Lung (tissue), 12 donors: ENCODE measurements around the gene PCID2. TPM values are rescaled to one million over a fixed set of nuclear protein-coding genes. Genes with fewer than 3 reads are reported as not detected.

Experiments
- ATAC-seq: fragments of 200-7000 bp; cut with Tn5 transposase; one replicate; pipeline ENCODE4 v1.9.1; 2020; ENCODE audit warnings: moderate number of reproducible peaks; ENCODE audit not compliant: insufficient read depth, low FRiP score
- DNase-seq, 3 donors: peaks; one replicate each; pipeline ENCODE4 v3.0.0-alpha.2; 2013 to 2017
- H3K27ac ChIP-seq, 2 donors: one replicate each; pipeline ENCODE4 v1.5.1; 2013; ENCODE audit warnings: mild to moderate bottlenecking in 2 of 2, moderate library complexity in 2 of 2, control low read depth in 1 of 2, inconsistent platforms in 1 of 2, low read depth in 1 of 2, low read length in 1 of 2
- H3K27me3 ChIP-seq, 3 donors: one replicate each; pipeline ENCODE4 v1.5.1; 2013; ENCODE audit warnings: low read length in 2 of 3; ENCODE audit not compliant: control insufficient read depth in 3 of 3, insufficient read depth in 3 of 3
- H3K36me3 ChIP-seq, 4 donors: one replicate each; pipeline ENCODE4 v1.5.1; 2013; ENCODE audit warnings: low read length in 4 of 4, mild to moderate bottlenecking in 1 of 4, moderate library complexity in 1 of 4; ENCODE audit not compliant: control insufficient read depth in 4 of 4, insufficient read depth in 4 of 4
- H3K4me1 ChIP-seq, 5 donors: one replicate each; pipeline ENCODE4 v1.5.1; 2013; ENCODE audit warnings: low read length in 5 of 5, mild to moderate bottlenecking in 2 of 5, moderate library complexity in 1 of 5; ENCODE audit not compliant: control insufficient read depth in 5 of 5, insufficient read depth in 5 of 5
- H3K4me3 ChIP-seq: one replicate; pipeline ENCODE4 v1.5.1; 2013; ENCODE audit warnings: mild to moderate bottlenecking, control low read depth, moderate library complexity
- H3K9ac ChIP-seq, 2 donors: one replicate each; pipeline ENCODE4 v1.5.1; 2013; ENCODE audit warnings: low read length in 2 of 2, control low read depth in 1 of 2; ENCODE audit not compliant: insufficient read depth in 1 of 2
- H3K9me3 ChIP-seq, 4 donors: one replicate each; pipeline ENCODE4 v1.5.1; 2013; ENCODE audit warnings: low read length in 3 of 4, mild to moderate bottlenecking in 1 of 4, moderate library complexity in 1 of 4; ENCODE audit not compliant: control insufficient read depth in 4 of 4, insufficient read depth in 3 of 4
- WGBS, 2 donors: extraction: QIAGEN DNeasy Blood & Tissue Kit; methylation state at CpG; one replicate each; pipeline ENCODE4 v1.1.7; 2013; 5-methylcytosine and 5-hydroxymethylcytosine counted together
- polyA plus RNA-seq, 2 donors: library from polyadenylated mRNA; stranded (reverse); fragments of 200-250 nt; gene quantifications; one replicate each; pipeline ENCODE4 v1.2.1, GENCODE V29; 2013
- total RNA-seq, 2 donors: library from RNA; depleted of rRNA in 1 of 2; stranded (reverse); fragments of >200 nt in 1 of 2; gene quantifications; one replicate each; pipeline ENCODE4 v1.2.1, GENCODE V29; 2014 to 2021
- TF ChIP-seq, protein P1 (sequence below): IDR thresholded peaks from 2 replicates; pipeline ENCODE4 v1.5.1; 2012; ENCODE audit warnings: mild to moderate bottlenecking; ENCODE audit errors: control extremely low read depth, extremely low read depth
- donor health status: control.
- donor health status: control.
- donor health status: Bipolar disorder and iron deficiency.
- donor health status: healthy.
- donor health status: DM: yes; HTN: yes; CAD: no.

The PCID2 gene
- total and polyA plus RNA-seq, 4 donors, result 31.5 to 86.2 (median 37.3) TPM

DNA sequence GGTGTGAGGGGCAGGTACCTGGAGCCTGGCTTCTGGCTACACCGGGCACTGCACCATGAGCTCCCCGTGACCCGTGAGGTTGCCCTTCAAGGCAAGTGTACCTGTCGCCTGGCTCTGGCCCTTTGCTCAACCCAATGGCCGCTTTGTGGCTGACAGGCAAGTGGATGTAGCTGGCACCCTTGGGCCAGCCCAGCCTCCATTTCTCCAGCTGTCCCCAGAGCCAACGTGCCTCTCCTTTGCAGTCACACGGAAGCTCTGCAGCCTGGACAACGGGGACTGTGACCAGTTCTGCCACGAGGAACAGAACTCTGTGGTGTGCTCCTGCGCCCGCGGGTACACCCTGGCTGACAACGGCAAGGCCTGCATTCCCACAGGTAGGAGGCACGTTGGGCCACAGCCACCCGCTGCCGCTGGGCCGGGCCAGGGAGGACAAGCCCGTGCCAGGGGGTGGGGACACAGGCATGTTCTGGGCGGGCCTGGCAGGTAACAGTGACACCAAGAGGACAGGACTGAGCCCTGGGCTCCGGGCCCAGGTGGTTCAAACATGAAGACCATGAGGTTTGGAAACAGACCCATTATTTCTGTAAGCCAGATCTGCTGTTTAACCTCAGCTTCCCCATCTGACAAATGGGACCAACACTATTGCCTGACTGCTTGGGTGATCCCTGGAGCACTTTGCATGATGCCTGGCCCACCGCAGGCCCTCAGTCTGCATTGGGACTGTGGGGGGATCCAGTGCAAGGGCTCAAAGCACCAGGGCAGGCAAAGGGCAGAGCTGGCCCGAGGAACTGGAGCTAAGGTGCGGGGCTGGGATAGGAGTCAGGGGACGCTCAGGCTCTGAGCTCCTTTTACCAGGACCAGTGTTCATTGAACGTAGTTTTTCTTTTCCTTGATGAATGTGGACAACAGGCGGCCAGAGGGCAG lies 67.5 kb downstream of the PCID2 start:
- ATAC-seq, result no peak
- Histone ChIP-seq H3K4me3 (no peak overlapping the region), H3K36me3 (peaks cover 0 to 2% (median 0%) of the 10 kb centered on the region in 4 donors), H3K4me1 (peaks cover 0 to 2% (median 0%) of the 10 kb centered on the region in 5 donors), H3K27ac (no peak overlapping the region), H3K9ac (no peak overlapping the region), H3K9me3 (no peaks in the 10 kb centered on the region), H3K27me3 (no peaks in the 10 kb centered on the region)
- TF ChIP-seq, protein P1, sequence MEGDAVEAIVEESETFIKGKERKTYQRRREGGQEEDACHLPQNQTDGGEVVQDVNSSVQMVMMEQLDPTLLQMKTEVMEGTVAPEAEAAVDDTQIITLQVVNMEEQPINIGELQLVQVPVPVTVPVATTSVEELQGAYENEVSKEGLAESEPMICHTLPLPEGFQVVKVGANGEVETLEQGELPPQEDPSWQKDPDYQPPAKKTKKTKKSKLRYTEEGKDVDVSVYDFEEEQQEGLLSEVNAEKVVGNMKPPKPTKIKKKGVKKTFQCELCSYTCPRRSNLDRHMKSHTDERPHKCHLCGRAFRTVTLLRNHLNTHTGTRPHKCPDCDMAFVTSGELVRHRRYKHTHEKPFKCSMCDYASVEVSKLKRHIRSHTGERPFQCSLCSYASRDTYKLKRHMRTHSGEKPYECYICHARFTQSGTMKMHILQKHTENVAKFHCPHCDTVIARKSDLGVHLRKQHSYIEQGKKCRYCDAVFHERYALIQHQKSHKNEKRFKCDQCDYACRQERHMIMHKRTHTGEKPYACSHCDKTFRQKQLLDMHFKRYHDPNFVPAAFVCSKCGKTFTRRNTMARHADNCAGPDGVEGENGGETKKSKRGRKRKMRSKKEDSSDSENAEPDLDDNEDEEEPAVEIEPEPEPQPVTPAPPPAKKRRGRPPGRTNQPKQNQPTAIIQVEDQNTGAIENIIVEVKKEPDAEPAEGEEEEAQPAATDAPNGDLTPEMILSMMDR, result no peak
- WGBS, 2 donors, result 91 to 94% methylated on average over 26 of the region's 26 CpGs
- no peak for DNase-seq

DNA sequence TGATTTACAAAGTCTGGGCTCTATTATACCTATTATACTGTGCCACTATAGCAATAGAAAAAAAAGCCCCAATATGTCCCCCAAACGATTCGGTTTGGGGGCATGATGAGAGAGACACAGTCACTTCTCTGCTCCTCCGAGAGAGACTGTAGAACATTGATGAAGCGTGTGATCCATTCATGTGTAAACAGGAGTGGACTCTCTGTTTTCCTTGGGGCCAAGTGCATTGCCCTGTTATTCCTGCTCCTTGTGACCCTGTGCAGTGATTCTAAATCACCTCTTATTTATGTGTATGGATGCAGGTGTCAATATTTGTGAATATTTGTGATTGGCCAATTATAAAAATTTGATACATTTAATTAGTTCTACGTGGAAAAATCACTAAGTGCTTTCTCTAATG lies 68.9 kb downstream of the PCID2 start:
- TF ChIP-seq, protein P1, result no peak
- no peak for ATAC-seq
- Histone ChIP-seq H3K27me3 (no peaks in the 10 kb centered on the region), H3K27ac (no peak overlapping the region), H3K36me3 (peaks cover 0 to 2% (median 0%) of the 10 kb centered on the region in 4 donors), H3K4me1 (peaks cover 0 to 2% (median 0%) of the 10 kb centered on the region in 5 donors), H3K4me3 (no peak overlapping the region), H3K9me3 (no peaks in the 10 kb centered on the region), H3K9ac (no peak overlapping the region)
- DNase-seq, result no peak
- WGBS, 2 donors, result 86 to 89% methylated on average over 5 of the region's 5 CpGs

DNA sequence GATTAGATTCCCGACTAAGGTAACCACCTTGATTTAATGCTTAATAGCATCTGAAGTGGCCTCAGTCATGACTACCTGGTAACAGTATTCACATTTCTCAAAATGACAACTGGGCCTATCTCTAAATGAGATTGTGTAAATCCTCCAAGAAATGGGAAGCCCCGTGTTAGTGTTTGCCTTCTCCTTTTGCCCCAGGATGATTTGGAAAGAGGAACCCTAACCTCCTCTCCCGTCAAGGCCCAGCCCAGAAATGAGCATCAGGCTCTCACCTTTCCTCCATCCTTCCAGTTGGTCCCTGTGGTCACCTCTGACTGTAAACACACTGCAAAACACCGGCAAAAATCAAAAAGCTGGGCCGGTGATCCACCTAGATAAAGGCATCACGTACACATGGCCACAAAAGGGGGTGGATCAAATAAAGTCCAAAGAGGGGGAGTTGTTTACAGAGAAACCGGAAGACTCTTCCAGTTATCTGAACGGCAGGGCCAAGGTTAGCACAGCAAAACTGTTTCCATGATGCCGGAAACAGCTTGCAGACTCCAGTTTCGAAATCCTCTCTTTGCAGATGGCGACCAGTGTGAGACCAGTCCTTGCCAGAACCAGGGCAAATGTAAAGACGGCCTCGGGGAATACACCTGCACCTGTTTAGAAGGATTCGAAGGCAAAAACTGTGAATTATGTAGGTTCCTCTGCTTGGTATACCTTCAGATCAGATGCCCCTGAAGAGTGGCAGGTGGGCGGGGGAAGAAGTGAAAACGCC lies 69.5 kb downstream of the PCID2 start:
- ATAC-seq (no peak), DNase-seq (peak in 2 of 3 donors; percentile 24 to 49)
- no peak overlapping the region for H3K4me3 ChIP-seq
- no peaks in the 10 kb centered on the region for H3K27me3 ChIP-seq
- H3K9me3 ChIP-seq, result no peaks in the 10 kb centered on the region
- H3K4me1 ChIP-seq, result peaks cover 0 to 2% (median 0%) of the 10 kb centered on the region in 5 donors
- no peak overlapping the region for H3K9ac ChIP-seq
- TF ChIP-seq, protein P1, result no peak
- WGBS, 2 donors, result 68 to 69% methylated on average over 16 of the region's 16 CpGs
- H3K27ac ChIP-seq, result no peak overlapping the region
- H3K36me3 ChIP-seq, result peaks cover 0 to 2% (median 0%) of the 10 kb centered on the region in 4 donors
